GM13976 (cell line): ENCODE results near the gene VSTM2B.

Experiments
- DNase-seq: peaks from one replicate; pipeline ENCODE4 v3.0.0; 2012; ENCODE audit warnings: low spot score
- CTCF ChIP-seq: IDR thresholded peaks from 2 replicates; pipeline ENCODE4 v1.5.1; 2012; ENCODE audit warnings: borderline replicate concordance, mild to moderate bottlenecking; ENCODE audit not compliant: insufficient read depth; ENCODE audit errors: extremely low read depth, missing control alignments, control extremely low read depth
- in situ Hi-C: fragments of 300-500 bp; cut with MboI; formaldehyde crosslinking; loops from one replicate; pipeline ENCODE4 v1.12.0; 2022; ENCODE audit warnings: low sequenced_read_pairs, mixed read lengths, inconsistent platforms; ENCODE audit not compliant: unreplicated experiment

Gene VSTM2B

DNA sequence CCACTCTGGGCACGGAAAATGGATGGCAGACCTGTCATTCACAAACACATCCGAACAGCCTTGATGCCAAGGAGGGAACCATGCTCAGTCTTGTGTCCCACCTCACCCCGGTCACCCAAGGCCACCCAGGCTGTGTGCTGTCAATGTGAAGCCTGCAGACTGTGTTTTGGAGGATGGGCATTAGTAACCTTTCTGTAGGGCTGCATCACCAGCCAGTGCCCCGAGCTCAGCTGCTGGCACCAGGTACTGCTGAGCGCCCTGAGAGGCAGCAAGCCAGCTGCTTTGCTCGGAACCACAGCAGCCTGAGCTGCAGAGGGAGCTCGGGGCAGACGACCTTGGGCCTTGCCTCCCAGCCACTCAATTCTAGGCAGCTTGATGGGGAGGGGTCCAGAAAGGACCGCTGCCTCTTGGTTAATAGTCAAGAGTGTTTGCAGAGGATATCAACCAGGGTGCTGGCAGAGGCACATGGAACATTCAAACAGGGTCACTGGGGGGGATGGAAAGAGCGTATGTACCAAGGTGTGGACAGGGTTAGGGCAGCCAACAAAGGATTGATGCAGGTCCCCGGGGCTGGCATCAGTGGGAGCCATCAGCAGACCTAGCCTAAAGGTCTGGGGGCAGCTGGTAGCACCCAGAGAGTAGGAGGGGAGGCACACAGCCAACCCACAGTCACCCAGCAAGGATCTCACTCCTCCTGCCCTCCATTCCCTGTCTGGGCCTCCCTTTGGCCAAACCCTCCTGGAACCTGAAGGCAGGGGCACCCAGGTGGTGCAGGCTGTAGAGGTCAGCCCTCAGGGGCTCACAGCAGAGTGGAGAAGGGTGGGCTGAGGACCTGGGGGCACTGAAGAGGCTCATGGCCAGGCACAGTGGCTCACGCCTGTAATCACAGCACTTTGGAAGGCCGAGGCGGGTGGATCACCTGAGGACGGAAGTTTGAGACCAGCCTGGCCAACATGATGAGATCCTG, 8.1 kb downstream of the VSTM2B start:
- TF ChIP-seq CTCF = no peak
- in situ Hi-C loops = no loop called here
- DNase-seq = no peak

DNA sequence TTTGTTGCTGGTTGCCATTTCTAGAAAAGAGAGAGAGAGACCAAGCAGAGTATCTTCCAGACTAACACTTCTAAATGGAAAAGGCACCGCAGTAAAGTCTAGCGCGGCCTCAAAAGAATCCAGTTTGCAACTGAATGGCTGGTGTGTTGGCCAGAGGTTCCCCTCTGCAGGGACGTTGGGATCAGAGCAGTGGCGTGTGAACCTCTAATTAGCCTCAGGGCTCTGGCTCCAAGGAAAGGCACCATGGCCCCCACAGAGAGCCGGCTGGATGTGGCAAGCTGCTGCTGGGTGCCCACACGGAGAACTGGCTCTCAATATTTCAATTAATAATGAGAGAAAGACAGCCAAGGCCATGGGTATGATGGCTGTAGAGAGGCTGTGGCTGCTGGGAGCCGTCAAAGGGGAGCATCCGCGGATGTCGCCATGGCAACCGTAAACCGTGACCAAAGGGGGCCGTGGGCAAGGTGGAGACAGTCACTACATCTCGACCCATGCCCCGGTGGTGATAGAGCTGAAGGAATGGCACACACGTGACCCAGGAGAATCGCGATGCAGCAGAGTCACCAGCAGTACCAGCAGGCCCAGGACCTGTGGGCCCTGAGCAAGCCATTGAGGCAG, 9.5 kb downstream of the VSTM2B start:
- DNase-seq = no peak
- no peak for TF ChIP-seq CTCF
- in situ Hi-C loops = no loop called here

GRCh38 chr19:29535984-29536508, 10.3 kb downstream of the VSTM2B start:
- TF ChIP-seq CTCF = no peak
- in situ Hi-C loops = no loop called here
- no peak for DNase-seq

- TF ChIP-seq CTCF = no peak
- in situ Hi-C loops = no loop called here
- DNase-seq = no peak
Observed at GRCh38 chr19:29537181-29537580, 11.4 kb downstream of the VSTM2B start.

DNA sequence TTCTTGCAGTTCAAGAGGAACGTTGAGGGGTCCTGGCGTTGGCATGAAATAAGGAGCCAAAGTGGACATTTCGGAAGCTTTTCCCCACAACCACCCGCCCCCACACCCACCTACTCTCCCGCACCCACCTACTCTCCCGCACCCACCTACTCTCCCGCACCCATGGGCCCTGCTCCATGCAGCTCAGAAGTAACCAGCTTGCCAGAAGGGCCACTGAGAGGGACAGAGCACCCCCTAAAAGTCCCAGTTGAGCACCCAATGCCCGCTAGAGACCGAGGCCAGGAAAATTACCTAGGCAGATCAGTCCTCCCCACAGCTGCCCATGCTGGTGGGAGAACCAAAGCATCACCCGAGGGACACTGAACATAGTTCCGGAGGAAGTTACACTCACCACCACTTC, 11.8 kb downstream of the VSTM2B start:
- no peak for DNase-seq
- in situ Hi-C loops = no loop called here
- no peak for TF ChIP-seq CTCF

- in situ Hi-C loops = no loop called here
Observed at GRCh38 chr19:29538146-29538545, 12.4 kb downstream of the VSTM2B start.

More at GRCh38 chr19:29538146-29538545, 12.4 kb downstream of the VSTM2B start:
- DNase-seq = no peak
- no peak for TF ChIP-seq CTCF
